ENCODE data around the gene MAX. TPM values are rescaled to one million over a fixed set of nuclear protein-coding genes. Genes with fewer than 3 reads are reported as not detected.

The MAX gene
- total and polyA plus RNA-seq, 2 of the 4 experiments (the other 2 are of a cell fraction), result 45.2 to 51.8 TPM

DNA sequence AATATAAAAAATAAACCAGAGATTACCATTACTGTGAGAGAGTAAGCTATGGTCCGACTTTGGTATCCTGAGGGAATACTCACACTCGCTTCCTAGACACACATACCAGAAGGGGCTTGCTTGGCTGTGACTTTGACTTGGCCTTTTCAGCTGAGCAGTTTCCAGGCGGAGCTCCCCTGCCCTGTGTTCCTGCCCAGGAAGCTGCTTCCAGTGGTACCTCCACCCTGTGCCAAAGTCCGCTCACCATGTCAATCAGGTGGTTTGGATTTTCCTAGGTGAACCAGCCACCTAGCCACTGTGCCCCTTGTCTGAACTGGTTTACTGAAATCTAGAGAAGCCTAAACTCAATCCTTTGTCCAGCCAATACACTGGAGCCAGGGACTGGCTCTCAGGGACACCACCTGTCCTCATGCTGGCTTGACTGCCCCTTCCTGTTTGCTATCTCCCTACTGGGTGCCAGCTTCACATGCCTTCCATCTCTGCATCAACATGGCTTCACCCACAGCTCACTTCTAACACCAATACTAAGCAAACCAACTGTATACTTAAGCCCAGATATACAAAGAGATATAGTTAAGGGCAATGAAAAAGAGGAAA, 28.6 kb downstream of the MAX start:
- intact Hi-C loops (cut with micrococcal nuclease), result no loop called here
- H3K79me1 ChIP-seq (ENCODE audit: low read depth in 1 of 2, low read length in 2 of 2), result peaks cover 0 to 42% of the 10 kb centered on the region in 2 experiments; a peak in 3 of 4 replicates
- no peak overlapping the region for H3K4ac ChIP-seq (ENCODE audit: low read depth, low read length)
- H2AK9ac ChIP-seq (replicated peaks; ENCODE audit: low read depth, low read length, poor library complexity), result no peak overlapping the region
- H2BK120ac ChIP-seq (ENCODE audit: low read depth, low read length), result no peak overlapping the region
- no peak overlapping the region for H2AK5ac ChIP-seq (ENCODE audit: low read depth, low read length)
- H3K23ac ChIP-seq (ENCODE audit: low read depth, low read length), result no peak overlapping the region
- H3K9me1 ChIP-seq (ENCODE audit: insufficient read depth, low read length), result peaks cover 14% of the 10 kb centered on the region
- H4K91ac ChIP-seq (ENCODE audit: insufficient read depth, low read depth, low read length), result no peak overlapping the region
- ChIA-PET POLR2A (ENCODE audit: unreplicated experiment) (interaction anchor here (0.6 kb wide), 1 partner anchor 102 kb away, joined by 4 read pairs; no protein-coding TSS in a partner anchor), CTCF (interaction anchor here (0.7 to 0.9 kb wide), 2 partner anchors 42 to 79 kb away, joined by 3 read pairs; no protein-coding TSS in a partner anchor)
- H3K36me3 ChIP-seq (ENCODE audit: control insufficient read depth, insufficient read depth, low read length), result peaks cover 44% of the 10 kb centered on the region
- no peak overlapping the region for H3K27ac ChIP-seq (ENCODE audit: insufficient read depth, low read length)
- H3K27me3 ChIP-seq (ENCODE audit: control insufficient read depth, insufficient read depth, low read length), result no peaks in the 10 kb centered on the region
- no TSS peak for BruUV-seq (replicated peaks)
- H3K14ac ChIP-seq (replicated peaks; ENCODE audit: low read depth, low read length), result no peak overlapping the region
- H3K9me3 ChIP-seq (ENCODE audit: control insufficient read depth, insufficient read depth, low read length), result no peaks in the 10 kb centered on the region
- no peak overlapping the region for H4K5ac ChIP-seq (ENCODE audit: low read depth, low read length)
- H3K9ac ChIP-seq (ENCODE audit: low read depth, low read length), result no peak overlapping the region
- WGBS, 2 experiments (ENCODE audit: extremely low coverage in 2 of 2, insufficient read length in 1 of 2), result 100% methylated on average over 1 of the region's 4 CpGs; no CpG with 5 or more reads in 1 of the 2 experiments
- TF ChIP-seq, protein P1, sequence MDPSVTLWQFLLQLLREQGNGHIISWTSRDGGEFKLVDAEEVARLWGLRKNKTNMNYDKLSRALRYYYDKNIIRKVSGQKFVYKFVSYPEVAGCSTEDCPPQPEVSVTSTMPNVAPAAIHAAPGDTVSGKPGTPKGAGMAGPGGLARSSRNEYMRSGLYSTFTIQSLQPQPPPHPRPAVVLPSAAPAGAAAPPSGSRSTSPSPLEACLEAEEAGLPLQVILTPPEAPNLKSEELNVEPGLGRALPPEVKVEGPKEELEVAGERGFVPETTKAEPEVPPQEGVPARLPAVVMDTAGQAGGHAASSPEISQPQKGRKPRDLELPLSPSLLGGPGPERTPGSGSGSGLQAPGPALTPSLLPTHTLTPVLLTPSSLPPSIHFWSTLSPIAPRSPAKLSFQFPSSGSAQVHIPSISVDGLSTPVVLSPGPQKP (IDR thresholded peaks at IDR 0.05; ENCODE audit: borderline replicate concordance, low read depth, low read length), result no peak
- TF ChIP-seq, protein P2, sequence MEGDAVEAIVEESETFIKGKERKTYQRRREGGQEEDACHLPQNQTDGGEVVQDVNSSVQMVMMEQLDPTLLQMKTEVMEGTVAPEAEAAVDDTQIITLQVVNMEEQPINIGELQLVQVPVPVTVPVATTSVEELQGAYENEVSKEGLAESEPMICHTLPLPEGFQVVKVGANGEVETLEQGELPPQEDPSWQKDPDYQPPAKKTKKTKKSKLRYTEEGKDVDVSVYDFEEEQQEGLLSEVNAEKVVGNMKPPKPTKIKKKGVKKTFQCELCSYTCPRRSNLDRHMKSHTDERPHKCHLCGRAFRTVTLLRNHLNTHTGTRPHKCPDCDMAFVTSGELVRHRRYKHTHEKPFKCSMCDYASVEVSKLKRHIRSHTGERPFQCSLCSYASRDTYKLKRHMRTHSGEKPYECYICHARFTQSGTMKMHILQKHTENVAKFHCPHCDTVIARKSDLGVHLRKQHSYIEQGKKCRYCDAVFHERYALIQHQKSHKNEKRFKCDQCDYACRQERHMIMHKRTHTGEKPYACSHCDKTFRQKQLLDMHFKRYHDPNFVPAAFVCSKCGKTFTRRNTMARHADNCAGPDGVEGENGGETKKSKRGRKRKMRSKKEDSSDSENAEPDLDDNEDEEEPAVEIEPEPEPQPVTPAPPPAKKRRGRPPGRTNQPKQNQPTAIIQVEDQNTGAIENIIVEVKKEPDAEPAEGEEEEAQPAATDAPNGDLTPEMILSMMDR (conservative IDR thresholded peaks at IDR 0.05; ENCODE audit: low read depth, low read length), result no peak
- TF ChIP-seq RFX5 (IDR thresholded peaks at IDR 0.05; ENCODE audit: low read depth, low read length) (no peak), MAZ (IDR thresholded peaks at IDR 0.05; ENCODE audit: borderline replicate concordance, low read depth, low read length) (no peak), CHD1 (IDR thresholded peaks at IDR 0.05; ENCODE audit: low read depth, low read length) (no peak), POLR2A (IDR thresholded peaks at IDR 0.05; ENCODE audit: low read depth, low read length) (no peak), SMC3 (IDR thresholded peaks at IDR 0.05; ENCODE audit: low read depth, low read length) (no peak), NFE2L2 (IDR thresholded peaks at IDR 0.05; ENCODE audit: low read depth, low read length) (no peak), MXI1 (IDR thresholded peaks at IDR 0.05; ENCODE audit: borderline replicate concordance, low read depth, low read length) (no peak), RAD21 (IDR thresholded peaks at IDR 0.05; ENCODE audit: low read length) (no peak), RCOR1 (IDR thresholded peaks at IDR 0.05; ENCODE audit: insufficient replicate concordance, low read length) (no peak), BHLHE40 (IDR thresholded peaks at IDR 0.05; ENCODE audit: low read depth, low read length) (no peak), FOS (IDR thresholded peaks at IDR 0.05; ENCODE audit: low read depth, low read length) (no peak), MAFK (IDR thresholded peaks at IDR 0.05; ENCODE audit: low read depth, low read length) (no peak), CEBPB (IDR thresholded peaks at IDR 0.05; ENCODE audit: low read depth, low read length) (no peak)
- TF ChIP-seq, protein P3, sequence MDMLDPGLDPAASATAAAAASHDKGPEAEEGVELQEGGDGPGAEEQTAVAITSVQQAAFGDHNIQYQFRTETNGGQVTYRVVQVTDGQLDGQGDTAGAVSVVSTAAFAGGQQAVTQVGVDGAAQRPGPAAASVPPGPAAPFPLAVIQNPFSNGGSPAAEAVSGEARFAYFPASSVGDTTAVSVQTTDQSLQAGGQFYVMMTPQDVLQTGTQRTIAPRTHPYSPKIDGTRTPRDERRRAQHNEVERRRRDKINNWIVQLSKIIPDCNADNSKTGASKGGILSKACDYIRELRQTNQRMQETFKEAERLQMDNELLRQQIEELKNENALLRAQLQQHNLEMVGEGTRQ (IDR thresholded peaks at IDR 0.05; ENCODE audit: low read depth, low read length), result no peak
- no peak overlapping the region for H2BK20ac ChIP-seq (ENCODE audit: low read depth, low read length)
- H3K4me1 ChIP-seq (ENCODE audit: control insufficient read depth, insufficient read depth, low read length), result no peaks in the 10 kb centered on the region
- H4K20me1 ChIP-seq (ENCODE audit: insufficient read depth, low read length), result peaks cover 16% of the 10 kb centered on the region
- H4K8ac ChIP-seq (ENCODE audit: low read depth in 2 of 2, low read length in 2 of 2), result no peak overlapping the region
- in situ Hi-C loops (cut with MboI; ENCODE audit: low sequenced_read_pairs), result no loop called here
- no peak overlapping the region for H2BK5ac ChIP-seq (ENCODE audit: low read depth, low read length, poor library complexity, severe bottlenecking)
- no peak overlapping the region for H2BK15ac ChIP-seq (ENCODE audit: low read depth, low read length)
- H3K4me3 ChIP-seq (ENCODE audit: insufficient read depth, low read depth, low read length), result no peak overlapping the region
- no peak overlapping the region for H3K18ac ChIP-seq (ENCODE audit: low read depth, low read length)
- DNase-seq (no peak), ATAC-seq (ENCODE audit: low read depth) (no peak)
- H3K4me2 ChIP-seq (ENCODE audit: low read depth, low read length), result no peak overlapping the region
- no peak overlapping the region for H3K56ac ChIP-seq (ENCODE audit: extremely low read depth, insufficient read depth, low read length)
- dilution Hi-C loops (cut with HindIII; ENCODE audit: low sequenced_read_pairs, unreplicated experiment), result no loop called here
- H2AFZ ChIP-seq (replicated peaks; ENCODE audit: low read length, poor library complexity), result no peak overlapping the region

All from IMR-90 (cell line).